HG03565 (cell line): ENCODE results near the gene OR2C1.
A peak's percentile ranks its signal among the peaks of the same experiment; 100 is the strongest.

Experiments used
- ATAC-seq: cut with Tn5 transposase; IDR thresholded peaks from one replicate; pipeline ENCODE4 v1.9.1; 2021; ENCODE audit warnings: mild to moderate bottlenecking, moderate library complexity; ENCODE audit not compliant: unreplicated experiment

OR2C1 gene

GRCh38 chr16:3389663-3390338 lies 34.1 kb downstream of the OR2C1 start:
- ATAC-seq = no peak

- ATAC-seq = no peak
Observed at GRCh38 chr16:3400446-3400778, 44.7 kb downstream of the OR2C1 start.

- peak; percentile 97 for ATAC-seq
Observed at GRCh38 chr16:3400779-3401688, 45.3 kb downstream of the OR2C1 start, which contains the start of the genes ZNF174 and ZSCAN32. Gene ZNF174 (plus strand): TSS chr16:3401215. CDS start chr16:3402005, 790 bp downstream. Gene ZSCAN32 (minus strand): TSS chr16:3401004. CDS start chr16:3397557, 3,447 bp downstream.

- ATAC-seq = no peak
Observed at GRCh38 chr16:3401719-3402397, 46.2 kb downstream of the OR2C1 start.
